Esophagus muscularis mucosa (tissue), 4 donors: Measurements from ENCODE around the gene TLCD1. TPM values are rescaled to one million over a fixed set of nuclear protein-coding genes. Genes with fewer than 3 reads are reported as not detected.

ENCODE experiments used
- DNase-seq: peaks from one replicate; pipeline ENCODE4 v3.0.0-alpha.2; 2017; ENCODE audit errors: extremely low spot score
- H3K27ac ChIP-seq, 4 donors: fragments of 200-600 bp; sonication (generic); replicated peaks in 1 of 4; 1 replicate in 3 of 4; 2 replicates in 1 of 4; pipeline ENCODE4 v1.5.1; 2016 to 2019; ENCODE audit warnings: mild to moderate bottlenecking in 1 of 4
- H3K27me3 ChIP-seq, 4 donors: fragments of 200-600 bp; sonication (generic); one replicate each; pipeline versions ENCODE4 v1.5.1 to v1.6.0; 2016 to 2019
- H3K36me3 ChIP-seq, 4 donors: fragments of 200-600 bp; sonication (generic); one replicate each; pipeline ENCODE4 v1.5.1; 2016 to 2019
- H3K4me1 ChIP-seq, 4 donors: fragments of 200-600 bp; sonication (generic); one replicate each; pipeline ENCODE4 v1.5.1; 2016 to 2019
- H3K4me3 ChIP-seq, 4 donors: fragments of 200-600 bp; sonication (generic); 1 replicate in 2 of 4; 2 replicates in 2 of 4; pipeline ENCODE4 v1.5.1; 2016 to 2019; ENCODE audit warnings: mild to moderate bottlenecking in 4 of 4, moderate library complexity in 1 of 4
- H3K9me3 ChIP-seq, 4 donors: fragments of 200-600 bp; sonication (generic); 1 replicate in 3 of 4; 2 replicates in 1 of 4; pipeline ENCODE4 v1.5.1; 2016 to 2019
- EP300 ChIP-seq: sonication (generic); formaldehyde crosslinking; IDR thresholded peaks from one replicate; pipeline ENCODE4 v1.6.1; 2017; ENCODE audit warnings: antibody characterized with exemption
- POLR2A ChIP-seq: fragments of 450-650 bp; IDR thresholded peaks from one replicate; pipeline ENCODE4 v1.6.1; 2017; ENCODE audit warnings: antibody characterized with exemption, moderate library complexity, mild to moderate bottlenecking, low read depth
- POLR2AphosphoS5 ChIP-seq, 2 donors: sonication (generic); formaldehyde crosslinking; IDR thresholded peaks; one replicate each; pipeline ENCODE4 v1.6.1; 2017; ENCODE audit warnings: antibody characterized with exemption in 2 of 2
- WGBS: methylation state at CpG from one replicate; pipeline ENCODE4 v1.1.5; 2018; 5-methylcytosine and 5-hydroxymethylcytosine counted together
- intact Hi-C: fragments of 100-400 bp; cut with DNase I; formaldehyde crosslinking; loops from one replicate; pipeline ENCODE4 v1.15.1; 2023
- total RNA-seq, 4 donors: library from RNA; depleted of rRNA; stranded (reverse); fragments of >200 nt; gene quantifications; one replicate each; pipeline versions ENCODE4 v1.1.0 to v1.2.1, GENCODE V29; 2016
- TF ChIP-seq, protein P1 (sequence below), 3 experiments: fragments of 200-600 bp in 2 of 3; fragments of 450-650 bp in 1 of 3; sonication (generic) in 2 of 3; IDR thresholded peaks; one replicate each; pipeline ENCODE4 v1.5.1; 2017 to 2019; ENCODE audit warnings: antibody characterized with exemption in 3 of 3, mild to moderate bottlenecking in 2 of 3, moderate library complexity in 1 of 3

Gene TLCD1
- total RNA-seq, 4 donors from 2014 or later: 1.0 to 1.5 (median 1.3) TPM; not detected in 1

DNA sequence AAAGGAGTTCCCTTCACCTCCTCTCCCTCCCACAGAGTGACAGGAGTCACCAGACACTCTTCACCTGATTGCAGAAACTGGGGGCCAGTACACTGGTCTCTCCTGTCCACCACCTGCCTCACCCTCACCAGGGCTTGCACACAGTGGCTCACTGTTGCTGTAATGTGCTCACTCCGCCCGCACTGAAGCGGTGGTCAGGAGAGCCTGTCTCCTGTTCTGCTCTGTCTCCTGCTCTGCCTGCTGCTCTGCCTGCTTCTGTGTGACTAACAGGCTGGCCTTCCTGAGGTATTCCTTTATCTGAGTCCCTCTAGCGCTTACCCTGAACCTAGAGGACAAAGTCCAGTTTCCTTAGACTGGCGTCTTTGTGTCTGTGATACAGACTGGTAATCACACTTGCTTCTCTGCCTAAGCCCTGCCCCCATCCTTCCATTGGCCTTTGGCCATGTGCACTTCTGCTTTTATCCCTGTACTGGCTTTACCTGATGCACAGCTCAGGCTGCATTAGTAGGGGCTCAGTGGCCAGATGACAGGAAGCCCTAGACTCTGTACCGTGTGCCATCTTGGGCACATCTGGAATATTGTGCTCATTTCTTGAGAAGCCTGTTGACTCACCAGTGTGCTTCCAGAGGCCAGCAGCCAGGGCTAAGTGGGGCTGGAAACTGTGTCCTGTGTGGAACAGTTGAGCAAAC, 27.6 kb downstream of the TLCD1 start:
- peaks cover 98 to 100% (median 100%) of the 10 kb centered on the region in 4 donors for H3K36me3 ChIP-seq
- intact Hi-C loops: no loop called here

DNA sequence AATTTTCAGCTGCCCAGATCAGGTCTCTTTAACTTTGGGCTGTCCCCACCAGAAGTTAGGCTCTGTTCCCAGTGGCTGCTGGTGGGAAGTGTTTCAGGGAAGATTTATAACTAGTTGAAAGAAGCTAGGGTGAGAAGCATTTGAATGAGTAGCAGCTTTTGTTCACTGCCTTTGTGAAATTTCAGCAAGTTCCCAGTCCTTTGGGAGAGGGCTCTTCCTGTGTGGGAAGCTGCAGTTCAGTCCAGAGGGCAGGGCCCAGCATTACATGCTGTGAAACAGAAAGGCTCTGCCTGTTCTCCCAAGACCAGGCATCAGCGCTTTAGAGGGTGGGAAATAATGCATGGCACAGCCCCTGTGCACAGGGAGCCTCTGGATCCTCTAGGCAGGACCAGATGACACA, 32.2 kb downstream of the TLCD1 start:
- TF ChIP-seq EP300: no peak
- H3K27me3 ChIP-seq: no peaks in the 10 kb centered on the region
- no peaks in the 10 kb centered on the region for H3K4me1 ChIP-seq
- no peaks in the 10 kb centered on the region for H3K9me3 ChIP-seq
- intact Hi-C loops: no loop called here
- no peak overlapping the region for H3K4me3 ChIP-seq
- no CpG with 5 or more reads among the region's 1 CpG for WGBS
- H3K36me3 ChIP-seq: peaks cover 98 to 100% (median 99%) of the 10 kb centered on the region in 4 donors
- no peak overlapping the region for H3K27ac ChIP-seq
- DNase-seq: no peak

More for the DNA sequence above, 27.6 kb downstream of the TLCD1 start:
- no peak for DNase-seq
- H3K4me1 ChIP-seq: no peaks in the 10 kb centered on the region
- no peak overlapping the region for H3K4me3 ChIP-seq
- H3K9me3 ChIP-seq: no peaks in the 10 kb centered on the region
- H3K27ac ChIP-seq: no peak overlapping the region
- no peaks in the 10 kb centered on the region for H3K27me3 ChIP-seq
- TF ChIP-seq POLR2AphosphoS5 (IDR thresholded peaks at IDR 0.05) (no peak), POLR2A (no peak), EP300 (no peak)
- TF ChIP-seq, protein P1, sequence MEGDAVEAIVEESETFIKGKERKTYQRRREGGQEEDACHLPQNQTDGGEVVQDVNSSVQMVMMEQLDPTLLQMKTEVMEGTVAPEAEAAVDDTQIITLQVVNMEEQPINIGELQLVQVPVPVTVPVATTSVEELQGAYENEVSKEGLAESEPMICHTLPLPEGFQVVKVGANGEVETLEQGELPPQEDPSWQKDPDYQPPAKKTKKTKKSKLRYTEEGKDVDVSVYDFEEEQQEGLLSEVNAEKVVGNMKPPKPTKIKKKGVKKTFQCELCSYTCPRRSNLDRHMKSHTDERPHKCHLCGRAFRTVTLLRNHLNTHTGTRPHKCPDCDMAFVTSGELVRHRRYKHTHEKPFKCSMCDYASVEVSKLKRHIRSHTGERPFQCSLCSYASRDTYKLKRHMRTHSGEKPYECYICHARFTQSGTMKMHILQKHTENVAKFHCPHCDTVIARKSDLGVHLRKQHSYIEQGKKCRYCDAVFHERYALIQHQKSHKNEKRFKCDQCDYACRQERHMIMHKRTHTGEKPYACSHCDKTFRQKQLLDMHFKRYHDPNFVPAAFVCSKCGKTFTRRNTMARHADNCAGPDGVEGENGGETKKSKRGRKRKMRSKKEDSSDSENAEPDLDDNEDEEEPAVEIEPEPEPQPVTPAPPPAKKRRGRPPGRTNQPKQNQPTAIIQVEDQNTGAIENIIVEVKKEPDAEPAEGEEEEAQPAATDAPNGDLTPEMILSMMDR (IDR thresholded peaks at IDR 0.05): no peak
- WGBS: 96% methylated on average over 6 of the region's 6 CpGs

DNA sequence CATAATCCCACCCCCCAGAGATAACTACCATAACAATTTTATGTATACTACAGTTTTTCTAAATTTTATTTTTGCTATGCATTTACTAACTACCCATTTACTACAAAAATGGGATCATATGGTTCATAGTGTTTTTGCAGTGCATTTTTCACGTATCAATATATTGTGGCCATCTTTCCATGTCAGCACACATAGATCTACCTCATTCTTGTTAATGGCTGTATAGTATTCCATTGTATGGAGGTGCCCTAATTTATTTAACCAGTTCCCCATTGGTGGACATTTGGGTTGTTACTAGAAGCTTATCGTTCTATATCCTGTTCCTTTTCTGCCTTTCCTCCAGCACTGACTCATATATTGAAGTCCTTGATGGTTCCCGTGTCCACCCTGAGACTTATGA, 37.0 kb downstream of the TLCD1 start:
- 100% methylated on average over 3 of the region's 3 CpGs for WGBS
- no peak overlapping the region for H3K4me3 ChIP-seq
- no peaks in the 10 kb centered on the region for H3K27me3 ChIP-seq
- H3K27ac ChIP-seq: no peak overlapping the region
- H3K9me3 ChIP-seq: no peaks in the 10 kb centered on the region
- H3K4me1 ChIP-seq: no peaks in the 10 kb centered on the region
- TF ChIP-seq, protein P1 (IDR thresholded peaks at IDR 0.05): no peak
- TF ChIP-seq EP300: no peak
- no peak for TF ChIP-seq POLR2AphosphoS5 (IDR thresholded peaks at IDR 0.05)
- no peak for TF ChIP-seq POLR2A
- intact Hi-C loops: no loop called here
- no peak for DNase-seq
- peaks cover 98 to 100% (median 99%) of the 10 kb centered on the region in 4 donors for H3K36me3 ChIP-seq

DNA sequence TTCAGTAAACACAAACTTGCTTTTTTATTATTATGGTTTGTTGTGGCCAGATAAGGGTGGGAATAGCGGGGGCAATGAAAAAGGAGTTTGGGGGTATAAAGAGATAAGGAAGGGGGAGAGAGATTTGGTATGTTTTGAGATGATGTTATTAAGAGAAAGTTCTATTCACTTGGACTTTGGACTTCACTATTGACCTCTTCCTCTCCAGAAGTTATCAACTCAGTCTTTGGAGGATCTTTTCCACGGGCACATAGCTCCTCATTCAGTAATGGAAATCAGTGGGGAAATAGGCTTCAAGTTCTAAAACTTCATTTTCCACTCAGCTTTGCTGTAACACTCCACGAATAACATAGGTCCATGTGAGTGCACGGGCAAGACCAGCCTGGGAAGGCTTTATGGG, 37.6 kb downstream of the TLCD1 start:
- H3K9me3 ChIP-seq: no peaks in the 10 kb centered on the region
- no peak for DNase-seq
- intact Hi-C loops: no loop called here
- no peaks in the 10 kb centered on the region for H3K27me3 ChIP-seq
- H3K27ac ChIP-seq: no peak overlapping the region
- H3K36me3 ChIP-seq: peaks cover 98 to 100% (median 99%) of the 10 kb centered on the region in 4 donors
- WGBS: 100% methylated on average over 4 of the region's 4 CpGs
- TF ChIP-seq EP300 (no peak), POLR2A (no peak), POLR2AphosphoS5 (IDR thresholded peaks at IDR 0.05) (no peak)
- TF ChIP-seq, protein P1 (IDR thresholded peaks at IDR 0.05): no peak
- H3K4me3 ChIP-seq: no peak overlapping the region
- no peaks in the 10 kb centered on the region for H3K4me1 ChIP-seq

DNA sequence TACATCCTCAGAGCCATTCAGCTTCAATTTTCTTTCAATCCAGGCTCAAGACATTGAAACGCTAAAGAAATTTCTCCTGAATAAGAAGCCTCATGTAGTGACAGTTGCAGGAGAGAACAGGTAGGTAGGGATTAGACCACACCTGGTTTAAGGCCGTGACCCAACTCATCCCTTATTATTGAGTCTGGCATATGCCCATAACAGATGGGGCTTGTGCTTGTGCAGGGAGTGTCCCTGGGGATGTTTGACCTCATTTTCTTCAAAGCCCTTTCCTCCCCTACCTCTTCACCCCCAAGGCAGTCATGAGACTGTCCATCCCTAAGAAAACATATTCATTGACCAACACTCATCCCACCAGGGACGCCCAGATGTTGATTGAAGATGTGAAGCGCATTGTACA, 39.7 kb downstream of the TLCD1 start:
- Histone ChIP-seq H3K27ac (no peak overlapping the region), H3K27me3 (no peaks in the 10 kb centered on the region), H3K9me3 (no peaks in the 10 kb centered on the region), H3K36me3 (peaks cover 100% of the 10 kb centered on the region in 4 donors), H3K4me3 (no peak overlapping the region), H3K4me1 (no peaks in the 10 kb centered on the region)
- TF ChIP-seq POLR2AphosphoS5 (IDR thresholded peaks at IDR 0.05) (no peak), POLR2A (no peak)
- TF ChIP-seq, protein P1 (IDR thresholded peaks at IDR 0.05): no peak
- intact Hi-C loops: no loop called here
- 79% methylated on average over 4 of the region's 4 CpGs for WGBS
- no peak for DNase-seq
